Calu3 (cell line): ENCODE data around the gene SLC2A1. TPM values are rescaled to one million over a fixed set of nuclear protein-coding genes. Genes with fewer than 3 reads are reported as not detected.

Experiments used
- Bru-seq: library from RNA; stranded (reverse); fragments of 400-500 nt; gene quantifications from one replicate; lab custom pipeline; 2021; lab: Mats Ljungman, UMichigan
- BruChase-seq, 2 experiments: library from RNA; stranded (reverse); fragments of 400-500 nt; gene quantifications; one replicate each; lab custom pipeline; 2021; lab: Mats Ljungman, UMichigan
- BruUV-seq: library from RNA; stranded (reverse); fragments of 400-500 nt; replicated peaks from 2 replicates; lab custom pipeline; 2021; lab: Mats Ljungman, UMichigan
- CTCF ChIA-PET: fragments of 300-600 bp; sonication (Branson Sonifier 250); formaldehyde crosslinking; loops from one replicate; lab custom pipeline; 2022; ENCODE audit warnings: antibody characterized with exemption; lab: Charles Lee
- DNase-seq: peaks from one replicate; pipeline ENCODE4 v3.0.0; 2022
- H3K27ac Mint-ChIP-seq: one replicate; pipeline ENCODE4 v1.8.0; 2022; ENCODE audit warnings: mixed read lengths; ENCODE audit not compliant: unreplicated experiment
- H3K27me3 Mint-ChIP-seq: one replicate; pipeline ENCODE4 v1.8.0; 2022; ENCODE audit warnings: mixed read lengths; ENCODE audit not compliant: unreplicated experiment
- H3K36me3 Mint-ChIP-seq: one replicate; pipeline ENCODE4 v1.8.0; 2022; ENCODE audit warnings: mild to moderate bottlenecking, moderate library complexity, mixed read lengths; ENCODE audit not compliant: insufficient read depth, unreplicated experiment
- H3K4me1 Mint-ChIP-seq: one replicate; pipeline ENCODE4 v1.8.0; 2022; ENCODE audit warnings: mild to moderate bottlenecking, low read depth, mixed read lengths; ENCODE audit not compliant: unreplicated experiment
- H3K4me3 Mint-ChIP-seq: one replicate; pipeline ENCODE4 v1.8.0; 2022; ENCODE audit warnings: mild to moderate bottlenecking, low read depth, moderate library complexity, mixed read lengths; ENCODE audit not compliant: unreplicated experiment
- H3K9me3 Mint-ChIP-seq: one replicate; pipeline ENCODE4 v1.8.0; 2022; ENCODE audit warnings: low read depth, mixed read lengths; ENCODE audit not compliant: unreplicated experiment
- CTCF ChIP-seq: fragments of 200-600 bp; IDR thresholded peaks from one replicate; pipeline ENCODE4 v1.8.0; 2022; ENCODE audit warnings: antibody characterized with exemption; ENCODE audit not compliant: unreplicated experiment
- intact Hi-C: fragments of 100-400 bp; cut with micrococcal nuclease; formaldehyde crosslinking; loops from one replicate; pipeline ENCODE4 v1.10.0; 2022; ENCODE audit not compliant: unreplicated experiment
- long read RNA-seq: library from polyadenylated mRNA; stranded (forward); transcript quantifications from one replicate; pipeline ENCODE4 v2.0.0, GENCODE V29; 2022
- total RNA-seq: library from RNA; stranded (reverse); gene quantifications from 2 replicates; pipeline ENCODE4 v1.2.3, GENCODE V29; 2022

Gene SLC2A1
- 163 and 183 TPM in 2 replicates for total RNA-seq
- Bru-seq, nascent RNA: percentile 92 among the genes with signal in this experiment
- percentile 93 among the genes with signal in this experiment for BruChase-seq, experiment 1, labeled RNA remaining after a 6-hour chase
- percentile 91 among the genes with signal in this experiment for BruChase-seq, experiment 2, labeled RNA remaining after a 2-hour chase
- long read RNA-seq, transcript SLC2A1-203 (10 exons, 3,670 nt): major isoform, 110 of 179 reads
- long read RNA-seq, partial matches to known transcripts: 40 of 179 reads
- long read RNA-seq, other reads (novel, unspliced or antisense): 28 of 179 reads

- Mint-ChIP-seq H3K9me3 (no peaks in the 10 kb centered on the region), H3K4me1 (peaks cover 41% of the 10 kb centered on the region), H3K36me3 (peaks cover 56% of the 10 kb centered on the region), H3K27me3 (no peaks in the 10 kb centered on the region), H3K4me3 (peak within 1 kb of the TSS; percentile 91), H3K27ac (peak within 1 kb of the TSS; percentile 97)
- no TSS peak for BruUV-seq
- CTCF ChIA-PET: interaction anchor here (0.6 kb wide), 1 partner anchor 193 kb away, joined by 3 read pairs; no protein-coding TSS in a partner anchor
- no peak for TF ChIP-seq CTCF
- intact Hi-C loops: loop anchor here (5.0 kb wide), 1 partner anchor 36 kb away; no protein-coding TSS in a partner anchor
- peak; percentile 94 for DNase-seq
Observed at GRCh38 chr1:42958488-42959319, at the start of gene SLC2A1. Gene SLC2A1 (minus strand): TSS chr1:42958868. CDS start chr1:42958651, 217 bp downstream.

GRCh38 chr1:43007377-43008114 lies 48.9 kb upstream of the SLC2A1 start:
- DNase-seq: peak; percentile 51
- no peak for TF ChIP-seq CTCF
- CTCF ChIA-PET: no interaction called here
- Mint-ChIP-seq H3K9me3 (no peaks in the 10 kb centered on the region), H3K36me3 (no peaks in the 10 kb centered on the region), H3K27ac (no peak overlapping the region), H3K4me1 (peaks cover under 1% of the 10 kb centered on the region), H3K4me3 (no peak overlapping the region), H3K27me3 (peaks cover 11% of the 10 kb centered on the region)
- BruUV-seq: no TSS peak
- intact Hi-C loops: no loop called here

- BruUV-seq: no TSS peak
- no peak overlapping the region for H3K4me3 Mint-ChIP-seq
- no peak for TF ChIP-seq CTCF
- no peak for DNase-seq
- no peak overlapping the region for H3K27ac Mint-ChIP-seq
- H3K4me1 Mint-ChIP-seq: no peaks in the 10 kb centered on the region
- CTCF ChIA-PET: no interaction called here
- intact Hi-C loops: no loop called here
- no peaks in the 10 kb centered on the region for H3K36me3 Mint-ChIP-seq
- no peaks in the 10 kb centered on the region for H3K9me3 Mint-ChIP-seq
- H3K27me3 Mint-ChIP-seq: peaks cover 11% of the 10 kb centered on the region
Observed at GRCh38 chr1:43005460-43006361, 47.0 kb upstream of the SLC2A1 start.
